ENCODE data around the gene DAD1.
A peak's percentile ranks its signal among the peaks of the same experiment; 100 is the strongest.

Gene DAD1

DNA sequence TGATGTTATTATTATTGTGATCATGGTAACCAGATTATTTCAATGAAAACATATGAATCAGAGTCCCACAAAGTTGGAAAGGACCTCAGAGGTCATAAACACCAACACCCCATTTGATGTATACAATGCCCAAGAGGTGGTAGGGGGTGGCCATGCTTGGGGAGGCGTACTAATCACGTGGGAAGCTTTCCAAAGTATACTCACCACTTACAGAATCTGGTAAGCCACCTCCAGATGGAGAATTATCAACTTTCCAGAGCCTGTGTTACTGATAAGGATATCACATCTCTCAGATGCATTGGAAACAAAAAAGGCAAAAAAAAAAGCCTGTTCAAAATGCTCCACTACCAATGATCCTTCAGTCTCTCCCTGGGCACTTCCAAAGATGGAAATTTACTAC lies 8.4 kb downstream of the DAD1 start:
- Histone ChIP-seq H3K9me3 (ENCODE audit: low read length) (no peaks in the 10 kb centered on the region), H3K4me1 (ENCODE audit: insufficient read depth, low read length) (peaks cover 10% of the 10 kb centered on the region), H3K36me3 (ENCODE audit: insufficient read depth, low read length) (no peaks in the 10 kb centered on the region), H3K4me3 (ENCODE audit: low read depth in 1 of 2, low read length in 2 of 2) (no peak overlapping the region), H3K27ac (ENCODE audit: low read depth, low read length) (no peak overlapping the region), H3K9ac (ENCODE audit: low read length) (no peak overlapping the region), H3K27me3 (ENCODE audit: control insufficient read depth in 1 of 2, insufficient read depth in 2 of 2, low read length in 2 of 2) (no peaks in the 10 kb centered on the region)

DNA sequence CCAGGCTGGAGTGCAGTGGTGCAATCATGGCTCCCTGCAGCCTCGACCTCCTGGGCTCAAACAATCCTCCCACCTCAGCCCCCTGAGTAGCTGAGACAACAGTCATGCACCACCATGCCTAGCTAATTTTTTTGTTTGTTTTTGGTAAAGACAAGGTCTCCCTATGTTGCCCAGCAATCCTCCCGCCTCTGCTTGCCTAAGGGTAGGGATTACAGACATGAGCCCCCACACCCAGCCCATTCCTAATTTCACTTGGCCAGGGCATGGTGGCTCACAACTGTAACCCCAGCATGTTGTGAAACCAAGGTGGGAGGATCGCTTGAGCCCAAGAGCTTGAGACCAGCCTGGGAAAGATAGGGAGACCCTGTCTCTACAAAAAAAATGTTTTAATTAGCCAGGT lies 9.1 kb downstream of the DAD1 start:
- H3K9ac ChIP-seq (ENCODE audit: low read length): no peak overlapping the region
- no peaks in the 10 kb centered on the region for H3K27me3 ChIP-seq (ENCODE audit: control insufficient read depth in 1 of 2, insufficient read depth in 2 of 2, low read length in 2 of 2)
- peaks cover 1% of the 10 kb centered on the region for H3K36me3 ChIP-seq (ENCODE audit: insufficient read depth, low read length)
- H3K4me1 ChIP-seq (ENCODE audit: insufficient read depth, low read length): peaks cover 5% of the 10 kb centered on the region
- no peaks in the 10 kb centered on the region for H3K9me3 ChIP-seq (ENCODE audit: low read length)
- no peak overlapping the region for H3K4me3 ChIP-seq (ENCODE audit: low read depth in 1 of 2, low read length in 2 of 2)
- no peak overlapping the region for H3K27ac ChIP-seq (ENCODE audit: low read depth, low read length)

DNA sequence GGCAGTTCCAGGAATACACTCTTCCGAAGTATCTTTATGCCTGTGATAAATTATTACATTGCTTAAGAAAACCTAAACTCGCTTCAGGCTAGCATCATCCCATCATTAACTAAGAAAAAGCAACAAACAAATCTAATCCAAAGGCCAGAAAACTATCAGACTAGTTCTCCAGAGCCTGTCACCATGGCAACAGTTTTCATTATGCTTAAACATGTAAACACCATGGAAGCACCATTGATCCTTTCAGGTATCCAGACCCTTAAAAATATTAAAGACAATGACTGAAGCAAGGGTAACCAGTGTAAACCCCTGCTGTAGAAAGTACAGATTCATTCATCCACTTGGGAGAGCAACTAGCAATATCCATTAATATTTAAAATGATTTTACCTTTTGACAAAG lies 9.8 kb downstream of the DAD1 start:
- Histone ChIP-seq H3K36me3 (ENCODE audit: insufficient read depth, low read length) (peaks cover 8% of the 10 kb centered on the region), H3K9ac (ENCODE audit: low read length) (no peak overlapping the region), H3K9me3 (ENCODE audit: low read length) (no peaks in the 10 kb centered on the region), H3K27ac (ENCODE audit: low read depth, low read length) (no peak overlapping the region), H3K27me3 (ENCODE audit: control insufficient read depth in 1 of 2, insufficient read depth in 2 of 2, low read length in 2 of 2) (no peaks in the 10 kb centered on the region), H3K4me1 (ENCODE audit: insufficient read depth, low read length) (no peaks in the 10 kb centered on the region), H3K4me3 (ENCODE audit: low read depth in 1 of 2, low read length in 2 of 2) (no peak overlapping the region)

DNA sequence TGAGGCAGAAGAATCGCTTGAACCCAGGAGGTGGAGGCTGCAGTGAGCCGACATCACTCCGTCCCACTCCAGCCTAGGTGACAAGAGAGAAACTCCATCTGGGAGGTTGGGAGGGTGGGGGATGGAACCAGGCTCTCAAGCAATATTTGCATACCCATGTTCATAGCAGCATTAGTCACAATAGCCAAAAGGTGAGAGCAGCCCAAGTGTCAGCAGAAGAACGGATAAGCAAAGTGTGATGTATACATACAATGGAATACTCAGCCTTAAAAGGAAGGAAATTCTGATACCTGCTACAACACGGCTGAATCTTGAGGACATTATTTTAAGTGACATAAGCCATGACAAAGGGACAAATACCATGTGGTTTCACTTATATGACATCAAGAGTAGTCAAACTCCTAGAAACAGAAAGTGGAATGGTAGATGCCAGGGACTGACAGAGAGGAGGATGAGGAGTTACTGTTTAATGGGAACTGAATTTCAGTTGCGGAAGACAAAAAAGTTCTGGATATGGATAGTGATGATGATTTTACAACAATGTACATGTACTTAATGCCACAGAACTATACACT lies 11.6 kb downstream of the DAD1 start:
- Histone ChIP-seq H3K27me3 (ENCODE audit: control insufficient read depth in 1 of 2, insufficient read depth in 2 of 2, low read length in 2 of 2) (no peaks in the 10 kb centered on the region), H3K9me3 (ENCODE audit: low read length) (no peaks in the 10 kb centered on the region), H3K36me3 (ENCODE audit: insufficient read depth, low read length) (peaks cover 23% of the 10 kb centered on the region), H3K4me3 (ENCODE audit: low read depth in 1 of 2, low read length in 2 of 2) (no peak overlapping the region), H3K9ac (ENCODE audit: low read length) (no peak overlapping the region), H3K27ac (ENCODE audit: low read depth, low read length) (no peak overlapping the region), H3K4me1 (ENCODE audit: insufficient read depth, low read length) (no peaks in the 10 kb centered on the region)

DNA sequence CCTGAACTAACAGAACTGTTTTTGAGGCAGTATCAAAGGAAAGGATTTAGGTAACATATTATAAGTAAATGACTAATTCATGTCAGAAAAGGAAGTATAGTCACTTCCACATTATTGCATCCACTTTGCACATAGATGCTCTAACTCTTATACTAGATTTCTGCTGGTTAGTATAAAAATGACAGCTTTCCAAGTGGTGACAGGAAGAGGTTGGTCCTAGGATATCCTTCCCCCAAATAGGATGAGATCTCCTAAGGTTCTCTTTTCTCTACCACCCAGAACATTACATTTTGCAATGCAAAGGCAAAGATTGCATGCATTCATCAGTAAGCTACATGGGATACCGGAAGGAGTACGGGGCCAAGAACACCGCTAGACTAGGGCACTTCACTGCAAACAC lies 15.2 kb downstream of the DAD1 start:
- Histone ChIP-seq H3K9ac (ENCODE audit: low read length) (no peak overlapping the region), H3K27me3 (ENCODE audit: control insufficient read depth in 1 of 2, insufficient read depth in 2 of 2, low read length in 2 of 2) (no peaks in the 10 kb centered on the region), H3K9me3 (ENCODE audit: low read length) (no peaks in the 10 kb centered on the region), H3K36me3 (ENCODE audit: insufficient read depth, low read length) (peaks cover 25% of the 10 kb centered on the region), H3K4me3 (ENCODE audit: low read depth in 1 of 2, low read length in 2 of 2) (no peak overlapping the region), H3K4me1 (ENCODE audit: insufficient read depth, low read length) (peaks cover 11% of the 10 kb centered on the region), H3K27ac (ENCODE audit: low read depth, low read length) (no peak overlapping the region)

DNA sequence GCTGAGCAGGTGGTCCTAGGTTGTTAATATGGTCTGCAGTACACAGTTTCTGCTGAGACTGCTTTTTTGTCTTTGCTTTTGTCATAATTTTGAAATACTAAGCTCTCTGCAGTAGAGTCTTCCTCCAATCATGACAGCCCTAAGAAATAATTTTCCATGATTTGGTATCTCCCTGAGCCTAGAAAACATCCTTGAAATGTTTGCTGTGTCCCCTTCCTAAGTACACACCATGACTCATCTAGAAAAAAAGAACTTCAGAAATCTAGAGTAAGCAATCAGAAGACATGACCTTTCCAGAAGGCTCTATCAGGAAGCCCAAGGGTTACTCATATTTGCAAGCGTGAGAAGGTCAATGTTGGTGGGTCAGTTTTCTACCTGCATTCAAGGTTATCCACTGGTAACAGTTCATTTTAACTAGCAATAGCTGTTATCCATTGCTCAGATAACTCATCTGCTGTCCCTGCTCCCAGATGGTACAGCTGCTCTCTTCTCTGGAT lies 16.4 kb downstream of the DAD1 start:
- Histone ChIP-seq H3K9ac (ENCODE audit: low read length) (no peak overlapping the region), H3K27me3 (ENCODE audit: control insufficient read depth in 1 of 2, insufficient read depth in 2 of 2, low read length in 2 of 2) (no peaks in the 10 kb centered on the region), H3K4me1 (ENCODE audit: insufficient read depth, low read length) (peaks cover 11% of the 10 kb centered on the region), H3K36me3 (ENCODE audit: insufficient read depth, low read length) (peaks cover 25% of the 10 kb centered on the region), H3K27ac (ENCODE audit: low read depth, low read length) (no peak overlapping the region), H3K9me3 (ENCODE audit: low read length) (no peaks in the 10 kb centered on the region), H3K4me3 (ENCODE audit: low read depth in 1 of 2, low read length in 2 of 2) (no peak overlapping the region)

DNA sequence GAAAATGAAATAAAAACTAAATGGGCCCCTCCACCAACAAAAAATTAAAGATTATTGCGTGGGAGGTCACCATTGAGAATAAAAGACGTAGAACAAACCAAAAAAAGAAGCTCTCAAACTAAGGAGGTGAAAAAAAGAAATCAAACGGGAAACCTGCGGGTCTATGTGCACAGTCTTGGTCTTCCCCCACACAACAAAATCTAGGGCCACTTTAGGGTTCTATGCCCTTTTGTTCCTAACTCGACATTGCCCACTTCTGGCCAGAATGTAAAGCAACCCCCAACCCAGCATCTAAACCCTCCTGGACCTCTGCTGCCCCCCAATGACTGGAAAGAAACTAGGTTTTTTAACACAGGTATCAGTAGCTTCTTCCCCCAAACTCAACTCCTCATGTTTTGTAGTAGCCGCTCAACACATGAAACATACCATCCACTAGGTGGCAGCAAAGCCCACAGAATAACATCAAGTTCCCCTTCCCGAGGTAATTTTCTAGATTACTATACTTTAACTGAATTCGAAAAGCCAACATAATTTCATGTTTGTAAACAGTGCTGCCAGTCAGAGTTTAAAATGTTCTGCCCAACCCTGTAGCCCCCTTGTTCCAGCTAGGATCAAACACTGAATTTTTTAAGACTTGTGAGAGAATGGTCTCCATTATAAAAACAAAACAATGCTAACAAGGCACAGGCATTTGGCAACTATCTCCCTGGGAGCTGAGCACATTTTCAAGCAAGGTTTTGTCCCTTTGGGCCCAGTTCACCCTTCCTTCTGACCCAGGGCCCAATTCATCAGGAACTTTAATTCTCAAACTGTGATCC lies 18.7 kb downstream of the DAD1 start:
- Histone ChIP-seq H3K36me3 (ENCODE audit: insufficient read depth, low read length) (peaks cover 25% of the 10 kb centered on the region), H3K9ac (ENCODE audit: low read length) (peak overlapping the region; percentile 18), H3K27me3 (ENCODE audit: control insufficient read depth in 1 of 2, insufficient read depth in 2 of 2, low read length in 2 of 2) (no peaks in the 10 kb centered on the region)

DNA sequence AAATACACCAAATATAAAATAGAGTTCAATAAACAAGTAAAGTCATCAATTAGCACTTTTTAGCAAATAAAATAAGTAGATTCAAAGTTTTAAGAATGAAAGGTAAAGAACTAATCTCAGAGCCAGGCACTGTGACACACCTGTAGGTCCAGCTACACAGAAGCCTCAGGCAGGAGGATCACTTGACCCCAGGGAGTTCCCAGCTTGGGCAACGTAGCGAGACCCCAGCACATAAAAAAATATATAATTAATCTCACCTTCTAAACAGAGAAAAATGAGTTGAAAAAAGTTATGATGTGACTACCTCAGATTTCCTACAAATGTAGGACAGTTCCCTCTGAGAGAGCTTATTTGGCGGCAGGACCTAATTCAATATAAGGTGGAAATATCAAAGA lies 19.3 kb downstream of the DAD1 start:
- H3K9me3 ChIP-seq (ENCODE audit: low read length): no peaks in the 10 kb centered on the region
- H3K27ac ChIP-seq (ENCODE audit: low read depth, low read length): no peak overlapping the region
- H3K36me3 ChIP-seq (ENCODE audit: insufficient read depth, low read length): peaks cover 22% of the 10 kb centered on the region
- H3K9ac ChIP-seq (ENCODE audit: low read length): no peak overlapping the region
- no peaks in the 10 kb centered on the region for H3K27me3 ChIP-seq (ENCODE audit: control insufficient read depth in 1 of 2, insufficient read depth in 2 of 2, low read length in 2 of 2)
- no peak overlapping the region for H3K4me3 ChIP-seq (ENCODE audit: low read depth in 1 of 2, low read length in 2 of 2)
- peaks cover 15% of the 10 kb centered on the region for H3K4me1 ChIP-seq (ENCODE audit: insufficient read depth, low read length)

More for the DNA sequence above, 18.7 kb downstream of the DAD1 start:
- Histone ChIP-seq H3K9me3 (ENCODE audit: low read length) (no peaks in the 10 kb centered on the region), H3K4me3 (ENCODE audit: low read depth in 1 of 2, low read length in 2 of 2) (no peak overlapping the region), H3K27ac (ENCODE audit: low read depth, low read length) (no peak overlapping the region), H3K4me1 (ENCODE audit: insufficient read depth, low read length) (peaks cover 11% of the 10 kb centered on the region)

DNA sequence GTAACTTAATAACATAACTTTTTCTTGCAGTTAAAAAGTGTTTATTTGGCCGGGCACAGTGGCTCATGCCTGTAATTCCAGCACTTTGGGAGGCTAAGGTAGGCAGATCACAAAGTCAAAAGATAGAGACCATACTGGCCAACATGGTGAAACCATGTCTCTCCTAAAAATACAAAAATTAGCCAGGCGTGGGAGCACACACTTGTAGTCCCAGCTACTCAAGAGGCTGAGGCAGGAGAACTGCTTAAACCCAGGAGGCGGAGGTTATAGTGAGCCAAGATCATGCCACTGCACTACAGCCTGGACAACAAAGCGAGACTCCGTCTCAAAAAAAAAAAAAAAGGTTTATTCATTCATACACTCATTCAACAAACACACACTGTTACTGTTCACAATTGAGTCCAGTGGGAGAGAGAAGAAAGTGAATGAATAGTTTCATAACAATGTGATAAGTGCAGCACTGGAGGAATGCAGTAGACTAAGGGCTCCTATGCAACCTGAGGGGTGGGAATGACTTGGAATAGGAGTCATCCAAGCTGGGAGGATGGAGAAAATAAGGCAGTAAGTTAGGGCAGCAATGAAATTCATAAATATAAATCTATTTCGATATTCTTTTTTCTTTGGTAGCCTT lies 19.8 kb downstream of the DAD1 start:
- Histone ChIP-seq H3K9me3 (ENCODE audit: low read length) (no peaks in the 10 kb centered on the region), H3K9ac (ENCODE audit: low read length) (no peak overlapping the region), H3K4me1 (ENCODE audit: insufficient read depth, low read length) (peaks cover 20% of the 10 kb centered on the region), H3K4me3 (ENCODE audit: low read depth in 1 of 2, low read length in 2 of 2) (no peak overlapping the region), H3K27ac (ENCODE audit: low read depth, low read length) (no peak overlapping the region), H3K27me3 (ENCODE audit: control insufficient read depth in 1 of 2, insufficient read depth in 2 of 2, low read length in 2 of 2) (no peaks in the 10 kb centered on the region), H3K36me3 (ENCODE audit: insufficient read depth, low read length) (peaks cover 22% of the 10 kb centered on the region)

DNA sequence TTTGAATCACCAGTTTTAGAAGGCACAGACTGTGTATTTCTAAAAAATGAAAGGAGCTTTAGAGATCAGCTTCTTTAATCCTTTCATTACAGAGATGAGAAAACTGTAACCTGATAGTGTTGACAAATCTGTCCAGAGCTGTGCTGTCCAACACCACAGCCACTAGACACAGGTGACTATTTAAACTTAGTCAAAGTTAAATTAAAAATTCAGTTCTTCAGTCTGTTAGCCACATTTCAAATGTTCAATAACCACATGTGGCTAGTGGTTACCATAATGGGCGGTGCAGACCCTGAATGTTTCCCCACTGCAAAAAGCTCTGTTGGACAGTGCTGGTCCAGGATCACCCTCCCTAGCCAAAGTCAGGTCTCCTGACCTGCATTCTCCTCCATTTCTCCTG lies 21.6 kb downstream of the DAD1 start:
- Histone ChIP-seq H3K9ac (ENCODE audit: low read length) (no peak overlapping the region), H3K4me3 (ENCODE audit: low read depth in 1 of 2, low read length in 2 of 2) (no peak overlapping the region), H3K27me3 (ENCODE audit: control insufficient read depth in 1 of 2, insufficient read depth in 2 of 2, low read length in 2 of 2) (no peaks in the 10 kb centered on the region), H3K9me3 (ENCODE audit: low read length) (no peaks in the 10 kb centered on the region), H3K27ac (ENCODE audit: low read depth, low read length) (no peak overlapping the region), H3K4me1 (ENCODE audit: insufficient read depth, low read length) (peaks cover 28% of the 10 kb centered on the region), H3K36me3 (ENCODE audit: insufficient read depth, low read length) (peaks cover 15% of the 10 kb centered on the region)

DNA sequence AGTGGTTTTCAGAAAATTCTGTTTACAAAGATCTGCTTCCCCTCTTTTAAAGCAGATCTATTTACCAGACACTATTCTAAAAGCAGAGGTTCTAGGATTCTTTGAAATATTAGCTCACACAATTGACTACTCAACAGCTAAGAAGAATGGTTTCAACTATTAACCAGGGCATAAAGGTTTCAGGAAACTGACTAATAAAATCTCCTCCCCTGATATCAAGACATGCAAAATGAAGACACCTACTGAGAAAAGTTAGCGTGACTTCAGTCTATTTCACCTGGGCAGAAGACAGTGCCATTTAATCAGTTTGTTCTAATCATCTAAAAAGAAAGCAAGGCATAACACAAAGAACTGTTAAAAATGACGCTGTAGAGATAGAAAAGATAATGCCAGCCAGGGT lies 22.2 kb downstream of the DAD1 start:
- Histone ChIP-seq H3K27ac (ENCODE audit: low read depth, low read length) (no peak overlapping the region), H3K27me3 (ENCODE audit: control insufficient read depth in 1 of 2, insufficient read depth in 2 of 2, low read length in 2 of 2) (no peaks in the 10 kb centered on the region), H3K36me3 (ENCODE audit: insufficient read depth, low read length) (peaks cover 13% of the 10 kb centered on the region), H3K4me3 (ENCODE audit: low read depth in 1 of 2, low read length in 2 of 2) (no peak overlapping the region), H3K9ac (ENCODE audit: low read length) (no peak overlapping the region), H3K9me3 (ENCODE audit: low read length) (no peaks in the 10 kb centered on the region), H3K4me1 (ENCODE audit: insufficient read depth, low read length) (peaks cover 28% of the 10 kb centered on the region)
